GM06990 (cell line): Measurements from ENCODE around the gene TEX30.
A peak's percentile ranks its signal among the peaks of the same experiment; 100 is the strongest.

Source experiments
- DNase-seq: peaks from one replicate; pipeline ENCODE4 v3.0.0-alpha.2; 2011; ENCODE audit not compliant: insufficient read length; ENCODE audit errors: extremely low read depth
- H3K27me3 ChIP-seq: replicated peaks from 2 replicates; pipeline ENCODE4 v1.6.0; 2011; ENCODE audit warnings: low read length; ENCODE audit not compliant: control insufficient read depth, insufficient read depth
- H3K36me3 ChIP-seq: 2 replicates; pipeline ENCODE4 v1.5.1; 2011; ENCODE audit warnings: low read length; ENCODE audit not compliant: control insufficient read depth, insufficient read depth
- H3K4me3 ChIP-seq: replicated peaks from 2 replicates; pipeline ENCODE4 v1.5.1; 2011; ENCODE audit warnings: low read depth, mild to moderate bottlenecking, control low read depth, low read length
- CTCF ChIP-seq: IDR thresholded peaks from 2 replicates; pipeline ENCODE4 v1.5.1; 2011; ENCODE audit warnings: low read length, control low read depth, mild to moderate bottlenecking, inconsistent platforms; ENCODE audit not compliant: insufficient read depth, poor library complexity, severe bottlenecking

The TEX30 gene

GRCh38 chr13:102799426-102800144 lies 26.0 kb upstream of the TEX30 start:
- no peak for DNase-seq
- no peak for TF ChIP-seq CTCF
- no peaks in the 10 kb centered on the region for H3K36me3 ChIP-seq

GRCh38 chr13:102798581-102799425 lies 25.2 kb upstream of the TEX30 start, which contains the start of the genes BIVM and POGLUT2:
Gene BIVM, plus strand, starts transcription at chr13:102799119. Its CDS starts 8,149 bp downstream, at chr13:102807268.
Gene POGLUT2, minus strand, starts transcription at chr13:102798976. Its CDS starts 306 bp downstream, at chr13:102798670.
- TF ChIP-seq CTCF, result no peak
- Histone ChIP-seq H3K4me3 (peak within 1 kb of the TSS; percentile 89), H3K36me3 (no peaks in the 10 kb centered on the region; the same call in 1 of the 2 replicates), H3K27me3 (no peaks in the 10 kb centered on the region)
- DNase-seq, result peak; percentile 91

More at GRCh38 chr13:102799426-102800144, 26.0 kb upstream of the TEX30 start:
- Histone ChIP-seq H3K27me3 (no peaks in the 10 kb centered on the region), H3K4me3 (peak overlapping the region; percentile 89)

GRCh38 chr13:102793611-102794355 lies 20.2 kb upstream of the TEX30 start:
- no peak for TF ChIP-seq CTCF
- Histone ChIP-seq H3K4me3 (no peak overlapping the region), H3K27me3 (no peaks in the 10 kb centered on the region), H3K36me3 (no peaks in the 10 kb centered on the region; the same call in none of the 2 replicates)
- DNase-seq, result no peak

GRCh38 chr13:102792396-102792795 lies 18.8 kb upstream of the TEX30 start:
- Histone ChIP-seq H3K4me3 (no peak overlapping the region), H3K36me3 (no peaks in the 10 kb centered on the region; the same call in none of the 2 replicates), H3K27me3 (no peaks in the 10 kb centered on the region)
- no peak for TF ChIP-seq CTCF
- no peak for DNase-seq

- DNase-seq, result no peak
- no peak overlapping the region for H3K4me3 ChIP-seq
- H3K27me3 ChIP-seq, result no peaks in the 10 kb centered on the region
- no peaks in the 10 kb centered on the region; the same call in none of the 2 replicates for H3K36me3 ChIP-seq
- no peak for TF ChIP-seq CTCF
Observed at GRCh38 chr13:102788683-102789082, 15.1 kb upstream of the TEX30 start.
